Activated naive CD8-positive, alpha-beta T cell treated with anti-CD3 and anti-CD28 coated beads, Interleukin-2, amount 50 U/mL, for 16 hours (primary cell): ENCODE measurements around the gene ATP6V1C2.
A peak's percentile ranks its signal among the peaks of the same experiment; 100 is the strongest.
"Not testable (repeated sequence)": the region's sequence is repeated elsewhere in the genome, so short reads cannot be mapped to it uniquely, and the experiment has no call there.

Experiments used
- DNase-seq: peaks from one replicate; pipeline ENCODE4 v3.0.0-alpha.2; 2020; ENCODE audit warnings: low read depth, low spot score

ATP6V1C2 gene

GRCh38 chr2:10785260-10785659 is 63.8 kb downstream of the ATP6V1C2 start:
- DNase-seq: no peak

- DNase-seq: no peak
These were observed 65.0 kb downstream of the ATP6V1C2 start for GRCh38 chr2:10786240-10786982.

GRCh38 chr2:10787176-10787968 is 65.9 kb downstream of the ATP6V1C2 start:
- no peak for DNase-seq

- no peak for DNase-seq
These were observed 67.4 kb downstream of the ATP6V1C2 start for GRCh38 chr2:10788855-10789254.

- no peak for DNase-seq
These were observed 69.0 kb downstream of the ATP6V1C2 start for GRCh38 chr2:10790228-10790973.

- no peak for DNase-seq
These were observed 70.7 kb downstream of the ATP6V1C2 start for GRCh38 chr2:10792001-10792634.

- DNase-seq: no peak
These were observed 71.4 kb downstream of the ATP6V1C2 start for GRCh38 chr2:10792660-10793400.

- DNase-seq: no peak
These were observed 72.4 kb downstream of the ATP6V1C2 start for GRCh38 chr2:10793816-10794215.

GRCh38 chr2:10794876-10795275 is 73.4 kb downstream of the ATP6V1C2 start:
- DNase-seq: no peak

GRCh38 chr2:10795508-10796046 is 74.1 kb downstream of the ATP6V1C2 start:
- DNase-seq: no peak

GRCh38 chr2:10796703-10797102 is 75.3 kb downstream of the ATP6V1C2 start:
- DNase-seq: no peak

- no peak for DNase-seq
These were observed 77.4 kb downstream of the ATP6V1C2 start for GRCh38 chr2:10798783-10799182.

GRCh38 chr2:10800163-10800562 is 78.7 kb downstream of the ATP6V1C2 start:
- DNase-seq: no peak

- no peak for DNase-seq
These were observed 81.2 kb downstream of the ATP6V1C2 start for GRCh38 chr2:10802657-10803056.

- not testable (repeated sequence) for DNase-seq
These were observed 84.6 kb downstream of the ATP6V1C2 start for GRCh38 chr2:10805990-10806389.

GRCh38 chr2:10806543-10806942 is 85.1 kb downstream of the ATP6V1C2 start:
- no peak for DNase-seq

- no peak for DNase-seq
These were observed 89.1 kb downstream of the ATP6V1C2 start for GRCh38 chr2:10810202-10811161.

- DNase-seq: no peak
These were observed 90.1 kb downstream of the ATP6V1C2 start for GRCh38 chr2:10811517-10811916.

- DNase-seq: peak; percentile 86
These were observed 91.1 kb downstream of the ATP6V1C2 start, which contains the start of gene PDIA6 for GRCh38 chr2:10812362-10813162. TSS of gene PDIA6 (minus strand) at chr2:10812785. CDS start at chr2:10812696, 89 bp downstream.
